HTR-8/SVneo (cell line): ENCODE measurements around the gene TCEAL4.
"Not testable (repeated sequence)": the region's sequence is repeated elsewhere in the genome, so short reads cannot be mapped to it uniquely, and the experiment has no call there.

Experiments
- DNase-seq: peaks from one replicate; pipeline ENCODE4 v3.0.0; 2011; ENCODE audit warnings: low spot score, mixed read lengths; ENCODE audit not compliant: insufficient read length
- FAIRE-seq: peaks from 2 replicates; lab custom pipeline; 2011; peaks lifted over from hg19 to GRCh38; lab: Jason Lieb, UNC

The TCEAL4 gene

GRCh38 chrX:103586314-103586646 lies 965 bp downstream of the TCEAL4 start:
- no peak for DNase-seq

GRCh38 chrX:103586659-103587058 lies 1.3 kb downstream of the TCEAL4 start:
- no peak for DNase-seq
- no peak for FAIRE-seq

More at GRCh38 chrX:103586314-103586646, 965 bp downstream of the TCEAL4 start:
- FAIRE-seq = no peak

- DNase-seq, FAIRE-seq: not testable (repeated sequence)
Measured at GRCh38 chrX:103592295-103592694, 7.0 kb downstream of the TCEAL4 start.

GRCh38 chrX:103595202-103595601 lies 9.9 kb downstream of the TCEAL4 start:
- DNase-seq, FAIRE-seq: not testable (repeated sequence)

GRCh38 chrX:103607364-103608305 lies 22.3 kb downstream of the TCEAL4 start, which contains the start of gene TCEAL3:
TSS of gene TCEAL3 (plus strand) at chrX:103607963. CDS start at chrX:103609065, 1,102 bp downstream.
- DNase-seq = peak; percentile 24

GRCh38 chrX:103608306-103608963 lies 23.1 kb downstream of the TCEAL4 start:
- FAIRE-seq (no peak), DNase-seq (no peak)

More at GRCh38 chrX:103607364-103608305, 22.3 kb downstream of the TCEAL4 start, which contains the start of gene TCEAL3:
- no peak for FAIRE-seq

GRCh38 chrX:103610282-103610681 lies 25.0 kb downstream of the TCEAL4 start:
- FAIRE-seq = no peak

GRCh38 chrX:103613362-103613890 lies 28.1 kb downstream of the TCEAL4 start:
- no peak for FAIRE-seq
- no peak for DNase-seq

More at GRCh38 chrX:103610282-103610681, 25.0 kb downstream of the TCEAL4 start:
- DNase-seq = no peak

- DNase-seq (no peak), FAIRE-seq (no peak)
Measured at GRCh38 chrX:103614999-103615398, 29.7 kb downstream of the TCEAL4 start.

GRCh38 chrX:103615781-103616371 lies 30.6 kb downstream of the TCEAL4 start:
- FAIRE-seq (no peak), DNase-seq (no peak)

GRCh38 chrX:103616676-103617186 lies 31.4 kb downstream of the TCEAL4 start:
- DNase-seq (no peak), FAIRE-seq (no peak)

GRCh38 chrX:103624111-103624510 lies 38.8 kb downstream of the TCEAL4 start:
- no peak for DNase-seq
- no peak for FAIRE-seq

GRCh38 chrX:103626855-103627254 lies 41.5 kb downstream of the TCEAL4 start:
- DNase-seq (no peak), FAIRE-seq (no peak)

- DNase-seq (no peak), FAIRE-seq (no peak)
Measured at GRCh38 chrX:103628386-103629317, 43.3 kb downstream of the TCEAL4 start, which contains the start of gene TCEAL1. TSS of gene TCEAL1 (plus strand) at chrX:103628975. CDS start at chrX:103629917, 942 bp downstream.

- FAIRE-seq (no peak), DNase-seq (peak; percentile 26)
Measured at GRCh38 chrX:103629318-103630170, 44.2 kb downstream of the TCEAL4 start.

GRCh38 chrX:103630171-103630511 lies 44.8 kb downstream of the TCEAL4 start:
- FAIRE-seq (no peak), DNase-seq (no peak)

GRCh38 chrX:103631145-103631544 lies 45.8 kb downstream of the TCEAL4 start:
- no peak for FAIRE-seq
- DNase-seq = no peak

- FAIRE-seq = no peak
- DNase-seq = no peak
Measured at GRCh38 chrX:103635436-103635835, 50.1 kb downstream of the TCEAL4 start.
